Neural crest cell (in vitro differentiated cells): Measurements from ENCODE around the gene MTCL1. TPM values are rescaled to one million over a fixed set of nuclear protein-coding genes. Genes with fewer than 3 reads are reported as not detected.

ENCODE experiments used
- DNase-seq: peaks from one replicate; pipeline ENCODE4 v3.0.0; 2021; ENCODE audit warnings: low read depth, mixed read lengths, low spot score
- H3K27ac Mint-ChIP-seq: one replicate; pipeline ENCODE4 v1.8.0; 2021; ENCODE audit warnings: mild to moderate bottlenecking, mixed read lengths; ENCODE audit not compliant: unreplicated experiment
- H3K27me3 Mint-ChIP-seq: 2 replicates; pipeline ENCODE4 v1.8.0; 2021; ENCODE audit warnings: low read depth, mild to moderate bottlenecking, mixed read lengths
- H3K36me3 Mint-ChIP-seq: 2 replicates; pipeline ENCODE4 v1.8.0; 2021; ENCODE audit warnings: low read depth, mild to moderate bottlenecking, mixed read lengths
- H3K4me1 Mint-ChIP-seq: 2 replicates; pipeline ENCODE4 v1.8.0; 2021; ENCODE audit warnings: mixed read lengths
- H3K4me3 Mint-ChIP-seq: one replicate; pipeline ENCODE4 v1.8.0; 2021; ENCODE audit warnings: mild to moderate bottlenecking, mixed read lengths
- H3K9me3 Mint-ChIP-seq: 2 replicates; pipeline ENCODE4 v1.8.0; 2021; ENCODE audit warnings: mixed read lengths
- total RNA-seq: library from RNA; stranded (reverse); gene quantifications from 2 replicates; pipeline ENCODE4 v1.2.1, GENCODE V29; 2021
- TF ChIP-seq, protein P1 (sequence below): fragments of 200-600 bp; sonication (generic); conservative IDR thresholded peaks from 2 replicates; pipeline ENCODE4 v1.5.0; 2021; ENCODE audit warnings: antibody characterized with exemption, mild to moderate bottlenecking

The MTCL1 gene
- total RNA-seq, 1 donor from 2014 or later: 17.8 TPM

DNA sequence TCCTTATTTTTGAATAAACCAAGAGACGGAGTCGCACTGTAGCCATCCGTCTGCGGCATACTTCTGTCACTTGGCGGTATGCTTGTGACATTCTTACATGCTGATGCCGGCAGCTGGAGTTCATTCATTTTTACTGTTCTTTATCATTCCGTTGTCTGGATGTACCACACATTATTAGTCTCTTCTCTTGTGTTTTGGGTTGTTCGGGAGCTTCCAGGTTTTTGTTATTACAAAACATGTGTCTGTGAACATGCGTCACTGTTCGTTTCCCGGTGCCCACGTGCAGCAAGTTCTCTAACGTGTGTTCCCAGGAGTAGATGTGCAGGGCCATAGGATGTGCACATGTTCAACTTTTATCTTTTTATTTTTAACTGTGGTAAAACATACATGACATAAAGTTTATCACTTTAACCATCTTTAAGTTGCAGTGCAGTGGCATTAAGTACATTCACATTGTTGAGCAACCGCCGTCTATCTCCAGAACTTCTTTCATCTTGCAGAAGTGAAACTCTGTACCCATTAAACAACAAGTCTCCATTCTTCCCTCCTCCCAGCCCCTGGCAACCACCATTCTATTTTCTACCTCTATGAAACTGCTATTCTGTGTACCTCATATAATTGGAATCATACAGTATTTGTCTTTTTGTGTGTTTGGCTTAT is 40.1 kb downstream of the MTCL1 start:
- TF ChIP-seq, protein P1, sequence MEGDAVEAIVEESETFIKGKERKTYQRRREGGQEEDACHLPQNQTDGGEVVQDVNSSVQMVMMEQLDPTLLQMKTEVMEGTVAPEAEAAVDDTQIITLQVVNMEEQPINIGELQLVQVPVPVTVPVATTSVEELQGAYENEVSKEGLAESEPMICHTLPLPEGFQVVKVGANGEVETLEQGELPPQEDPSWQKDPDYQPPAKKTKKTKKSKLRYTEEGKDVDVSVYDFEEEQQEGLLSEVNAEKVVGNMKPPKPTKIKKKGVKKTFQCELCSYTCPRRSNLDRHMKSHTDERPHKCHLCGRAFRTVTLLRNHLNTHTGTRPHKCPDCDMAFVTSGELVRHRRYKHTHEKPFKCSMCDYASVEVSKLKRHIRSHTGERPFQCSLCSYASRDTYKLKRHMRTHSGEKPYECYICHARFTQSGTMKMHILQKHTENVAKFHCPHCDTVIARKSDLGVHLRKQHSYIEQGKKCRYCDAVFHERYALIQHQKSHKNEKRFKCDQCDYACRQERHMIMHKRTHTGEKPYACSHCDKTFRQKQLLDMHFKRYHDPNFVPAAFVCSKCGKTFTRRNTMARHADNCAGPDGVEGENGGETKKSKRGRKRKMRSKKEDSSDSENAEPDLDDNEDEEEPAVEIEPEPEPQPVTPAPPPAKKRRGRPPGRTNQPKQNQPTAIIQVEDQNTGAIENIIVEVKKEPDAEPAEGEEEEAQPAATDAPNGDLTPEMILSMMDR: no peak
- H3K4me1 Mint-ChIP-seq: peaks cover 6% of the 10 kb centered on the region
- no peaks in the 10 kb centered on the region for H3K36me3 Mint-ChIP-seq
- no peak for DNase-seq
- H3K27me3 Mint-ChIP-seq: no peaks in the 10 kb centered on the region
- no peak overlapping the region for H3K27ac Mint-ChIP-seq
- no peak overlapping the region for H3K4me3 Mint-ChIP-seq
- H3K9me3 Mint-ChIP-seq: no peaks in the 10 kb centered on the region

DNA sequence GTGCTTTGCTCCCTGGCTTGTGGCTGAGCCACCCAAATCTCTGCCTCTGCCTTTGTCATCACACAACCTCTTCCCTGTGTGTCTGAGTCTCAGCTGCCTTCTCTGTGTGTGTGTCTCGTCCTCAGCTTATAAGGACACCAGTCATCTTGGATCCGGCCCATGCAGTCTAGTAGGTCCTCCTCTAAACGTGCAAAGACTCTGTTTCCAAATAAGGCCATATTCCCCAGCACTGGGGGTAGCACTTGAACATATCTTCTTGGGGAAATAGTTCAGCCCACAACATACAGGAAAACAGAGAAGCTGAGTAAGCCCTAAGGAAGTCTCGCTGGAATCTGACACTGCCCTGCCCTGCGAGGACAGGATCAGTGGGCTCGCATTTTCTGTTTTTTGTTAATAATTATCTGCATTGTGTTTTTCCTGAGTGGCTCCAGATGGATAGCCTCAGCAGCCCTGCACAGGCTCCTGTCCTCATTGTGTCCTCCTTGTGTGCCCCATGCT is 42.1 kb downstream of the MTCL1 start:
- Mint-ChIP-seq H3K9me3 (no peaks in the 10 kb centered on the region), H3K4me1 (no peaks in the 10 kb centered on the region), H3K27me3 (no peaks in the 10 kb centered on the region), H3K36me3 (no peaks in the 10 kb centered on the region), H3K4me3 (no peak overlapping the region), H3K27ac (no peak overlapping the region)
- DNase-seq: no peak
- TF ChIP-seq, protein P1: no peak

DNA sequence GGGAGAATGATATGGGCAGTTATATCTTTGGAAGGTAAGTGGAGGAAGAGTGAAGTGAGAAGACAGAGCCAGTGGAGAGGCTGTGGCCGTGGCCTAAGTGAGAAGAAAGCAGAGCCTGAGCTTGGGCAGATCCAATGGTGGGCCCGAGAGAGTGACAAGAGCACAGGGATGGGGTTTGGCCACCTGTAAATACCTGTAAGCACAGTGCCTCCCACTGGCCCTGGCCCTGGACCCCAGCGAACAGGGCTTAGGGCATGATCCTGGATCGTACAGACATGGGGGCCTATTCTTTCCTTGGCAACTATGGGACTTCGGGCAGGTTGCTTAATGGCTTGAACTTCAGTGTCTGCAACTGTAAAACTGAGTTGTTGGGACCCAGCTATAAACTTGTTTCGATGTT is 44.1 kb downstream of the MTCL1 start:
- no peak for DNase-seq
- TF ChIP-seq, protein P1: no peak
- Mint-ChIP-seq H3K36me3 (no peaks in the 10 kb centered on the region), H3K4me3 (no peak overlapping the region), H3K4me1 (no peaks in the 10 kb centered on the region), H3K9me3 (no peaks in the 10 kb centered on the region), H3K27me3 (no peaks in the 10 kb centered on the region), H3K27ac (peak overlapping the region; percentile 14)

DNA sequence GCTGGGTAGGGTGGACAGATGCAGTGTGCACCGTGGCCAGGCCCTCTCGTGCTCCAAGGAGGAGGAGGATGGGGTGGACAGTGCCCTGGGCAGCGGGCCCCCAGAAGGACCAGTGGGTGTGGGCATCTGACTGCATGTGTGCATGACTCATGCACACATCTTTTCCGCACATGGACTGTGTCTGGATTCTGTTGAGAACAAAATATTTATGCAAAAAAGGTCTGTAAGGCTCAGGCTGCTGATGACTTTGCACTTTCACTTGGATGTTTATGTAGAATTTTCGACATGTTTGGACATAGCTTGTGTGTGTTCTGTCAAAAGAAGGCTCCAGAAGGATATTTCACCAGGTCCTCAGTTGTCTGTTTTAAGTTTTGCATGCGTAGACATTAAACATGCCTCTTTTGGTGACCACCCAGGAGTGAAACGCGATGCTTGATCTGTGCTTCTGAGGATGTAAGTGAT is 45.6 kb downstream of the MTCL1 start:
- H3K27ac Mint-ChIP-seq: no peak overlapping the region
- H3K4me1 Mint-ChIP-seq: no peaks in the 10 kb centered on the region
- H3K36me3 Mint-ChIP-seq: peaks cover 2% of the 10 kb centered on the region
- no peaks in the 10 kb centered on the region for H3K9me3 Mint-ChIP-seq
- TF ChIP-seq, protein P1: no peak
- H3K4me3 Mint-ChIP-seq: no peak overlapping the region
- DNase-seq: no peak
- no peaks in the 10 kb centered on the region for H3K27me3 Mint-ChIP-seq

DNA sequence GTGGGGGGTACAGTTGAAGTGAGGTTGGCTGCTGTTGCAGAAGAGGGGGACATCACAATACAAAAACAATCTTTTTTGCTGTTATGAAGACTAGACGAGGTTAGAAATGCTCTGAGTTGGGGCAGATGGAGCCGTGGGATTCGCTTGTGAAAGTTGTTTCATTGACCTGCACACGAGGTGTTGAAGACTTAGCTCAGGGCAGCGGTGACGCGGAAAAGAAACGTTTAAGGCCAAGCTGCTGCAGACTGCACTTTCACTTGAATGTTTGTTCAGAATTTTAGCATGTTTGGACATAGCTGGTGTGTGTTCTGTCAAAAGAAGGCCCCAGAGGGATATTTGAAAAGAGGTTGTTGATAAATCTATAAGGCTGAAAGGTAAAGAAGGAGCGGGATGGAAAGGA is 46.3 kb downstream of the MTCL1 start:
- H3K4me3 Mint-ChIP-seq: no peak overlapping the region

More for the DNA sequence above, 46.3 kb downstream of the MTCL1 start:
- no peaks in the 10 kb centered on the region for H3K4me1 Mint-ChIP-seq
- H3K9me3 Mint-ChIP-seq: no peaks in the 10 kb centered on the region
- peaks cover 2% of the 10 kb centered on the region for H3K36me3 Mint-ChIP-seq
- H3K27me3 Mint-ChIP-seq: no peaks in the 10 kb centered on the region
- no peak for DNase-seq
- H3K27ac Mint-ChIP-seq: no peak overlapping the region
- TF ChIP-seq, protein P1: no peak
